CD14-positive monocyte (primary cell): ENCODE results near the gene NUDT1. TPM values are rescaled to one million over a fixed set of nuclear protein-coding genes. Genes with fewer than 3 reads are reported as not detected.

Experiments used
- DNase-seq, 3 donors: peaks; one replicate each; pipeline ENCODE4 v3.0.0-alpha.2; 2011 to 2022
- H2AFZ ChIP-seq: 2 replicates; pipeline ENCODE4 v1.6.0; 2012; ENCODE audit warnings: mild to moderate bottlenecking, low read depth, low read length, inconsistent platforms; ENCODE audit not compliant: insufficient read depth, poor library complexity, severe bottlenecking
- H3K27ac ChIP-seq, 2 donors: 1 replicate in 1 of 2; 2 replicates in 1 of 2; pipeline ENCODE4 v1.5.1; 2012 to 2013; ENCODE audit warnings: low read length in 2 of 2, control low read depth in 1 of 2, inconsistent platforms in 1 of 2, low read depth in 1 of 2, mild to moderate bottlenecking in 1 of 2
- H3K27me3 ChIP-seq, 2 donors: one replicate each; pipeline versions ENCODE4 v1.6.0 to v1.6.1; 2011 to 2013; ENCODE audit warnings: low read length in 2 of 2; ENCODE audit not compliant: control insufficient read depth in 2 of 2, insufficient read depth in 2 of 2
- H3K36me3 ChIP-seq, 2 donors: replicated peaks in 1 of 2; 1 replicate in 1 of 2; 2 replicates in 1 of 2; pipeline versions ENCODE4 v1.5.1 to v1.6.1; 2012 to 2013; ENCODE audit warnings: low read length in 2 of 2, control low read depth in 1 of 2, inconsistent platforms in 1 of 2, mild to moderate bottlenecking in 1 of 2; ENCODE audit not compliant: insufficient read depth in 2 of 2, control insufficient read depth in 1 of 2
- H3K4me1 ChIP-seq, 2 donors: 1 replicate in 1 of 2; 2 replicates in 1 of 2; pipeline versions ENCODE4 v1.5.1 to v1.6.1; 2012 to 2013; ENCODE audit warnings: low read length in 2 of 2, control low read depth in 1 of 2, inconsistent platforms in 1 of 2, mild to moderate bottlenecking in 1 of 2, moderate library complexity in 1 of 2; ENCODE audit not compliant: insufficient read depth in 2 of 2, control insufficient read depth in 1 of 2
- H3K4me2 ChIP-seq: replicated peaks from 2 replicates; pipeline ENCODE3; 2012; ENCODE audit warnings: low read length, moderate library complexity, mild to moderate bottlenecking; ENCODE audit not compliant: poor library complexity, severe bottlenecking; ENCODE audit errors: extremely low read depth
- H3K4me3 ChIP-seq, 3 experiments: fragments of 200-600 bp in 1 of 3; sonication (generic) in 1 of 3; replicated peaks in 1 of 3; 1 replicate in 2 of 3; 2 replicates in 1 of 3; pipeline ENCODE4 v1.5.1; 2011 to 2013; ENCODE audit warnings: low read length in 3 of 3, mild to moderate bottlenecking in 3 of 3, control low read depth in 2 of 3, low read depth in 2 of 3, inconsistent platforms in 1 of 3, moderate library complexity in 1 of 3
- H3K79me2 ChIP-seq: 2 replicates; pipeline ENCODE4 v1.6.0; 2012; ENCODE audit warnings: mild to moderate bottlenecking, control low read depth, inconsistent platforms, low read length, moderate library complexity; ENCODE audit not compliant: insufficient read depth
- H3K9ac ChIP-seq: 2 replicates; pipeline ENCODE4 v1.6.0; 2017; ENCODE audit warnings: low read length, mild to moderate bottlenecking; ENCODE audit not compliant: insufficient read depth, poor library complexity, severe bottlenecking
- H3K9me3 ChIP-seq, 2 donors: replicated peaks in 1 of 2; 1 replicate in 1 of 2; 2 replicates in 1 of 2; pipeline versions ENCODE4 v1.5.1 to v1.6.1; 2012 to 2013; ENCODE audit warnings: low read length in 2 of 2, control low read depth in 1 of 2; ENCODE audit not compliant: control insufficient read depth in 1 of 2, insufficient read depth in 1 of 2
- H4K20me1 ChIP-seq: 2 replicates; pipeline ENCODE4 v1.6.0; 2012; ENCODE audit warnings: mild to moderate bottlenecking, low read length, control low read depth, moderate library complexity; ENCODE audit not compliant: insufficient read depth
- H3K27ac Mint-ChIP-seq, 7 donors: one replicate each; pipeline ENCODE4 v1.8.0; 2020; ENCODE audit warnings: mild to moderate bottlenecking in 7 of 7, mixed read lengths in 7 of 7, moderate library complexity in 6 of 7, inconsistent platforms in 2 of 7
- H3K27me3 Mint-ChIP-seq, 3 donors: one replicate each; pipeline ENCODE4 v1.8.0; 2021 to 2022; ENCODE audit warnings: low read depth in 3 of 3, mild to moderate bottlenecking in 3 of 3, mixed read lengths in 3 of 3, moderate library complexity in 3 of 3, inconsistent platforms in 1 of 3
- H3K36me3 Mint-ChIP-seq, 2 donors: one replicate each; pipeline ENCODE4 v1.8.0; 2020; ENCODE audit warnings: mixed read lengths in 2 of 2, inconsistent platforms in 1 of 2, mild to moderate bottlenecking in 1 of 2
- H3K4me1 Mint-ChIP-seq: one replicate; pipeline ENCODE4 v1.8.0; 2020; ENCODE audit warnings: mild to moderate bottlenecking, mixed read lengths
- H3K4me3 Mint-ChIP-seq, 2 donors: one replicate each; pipeline ENCODE4 v1.8.0; 2020; ENCODE audit warnings: mild to moderate bottlenecking in 2 of 2, mixed read lengths in 2 of 2, moderate library complexity in 1 of 2
- H3K9me3 Mint-ChIP-seq, 7 donors: one replicate each; pipeline ENCODE4 v1.8.0; 2020 to 2022; ENCODE audit warnings: mixed read lengths in 7 of 7, mild to moderate bottlenecking in 6 of 7, moderate library complexity in 6 of 7, inconsistent platforms in 2 of 7
- CTCF ChIP-seq: fragments of 200-600 bp; IDR thresholded peaks from one replicate; pipeline ENCODE4 v1.8.0; 2022; ENCODE audit warnings: antibody characterized with exemption, mild to moderate bottlenecking
- WGBS: methylation state at CpG from one replicate; pipeline ENCODE4 v1.1.5; 2013; ENCODE audit warnings: missing lambda C conversion rate; ENCODE audit not compliant: insufficient coverage; 5-methylcytosine and 5-hydroxymethylcytosine counted together
- intact Hi-C, 2 donors: fragments of 100-400 bp; cut with micrococcal nuclease; formaldehyde crosslinking; loops; one replicate each; pipeline versions ENCODE4 v1.15.0 to v1.15.1; 2023
- polyA plus RNA-seq, 3 donors: library from polyadenylated mRNA; depleted of rRNA in 1 of 3; unstranded in 2 of 3; stranded (reverse) in 1 of 3; fragments of 300-500 nt in 2 of 3; fragments of >200 nt in 1 of 3; fragmentation: Illumina TruSeq in 2 of 3; gene quantifications; 1 replicate in 2 of 3; 2 replicates in 1 of 3; pipeline ENCODE4 v1.2.3, GENCODE V29; 2012 to 2021

Gene NUDT1
- polyA plus RNA-seq, 3 donors: 19.6 to 42.6 (median 40.8) TPM

DNA sequence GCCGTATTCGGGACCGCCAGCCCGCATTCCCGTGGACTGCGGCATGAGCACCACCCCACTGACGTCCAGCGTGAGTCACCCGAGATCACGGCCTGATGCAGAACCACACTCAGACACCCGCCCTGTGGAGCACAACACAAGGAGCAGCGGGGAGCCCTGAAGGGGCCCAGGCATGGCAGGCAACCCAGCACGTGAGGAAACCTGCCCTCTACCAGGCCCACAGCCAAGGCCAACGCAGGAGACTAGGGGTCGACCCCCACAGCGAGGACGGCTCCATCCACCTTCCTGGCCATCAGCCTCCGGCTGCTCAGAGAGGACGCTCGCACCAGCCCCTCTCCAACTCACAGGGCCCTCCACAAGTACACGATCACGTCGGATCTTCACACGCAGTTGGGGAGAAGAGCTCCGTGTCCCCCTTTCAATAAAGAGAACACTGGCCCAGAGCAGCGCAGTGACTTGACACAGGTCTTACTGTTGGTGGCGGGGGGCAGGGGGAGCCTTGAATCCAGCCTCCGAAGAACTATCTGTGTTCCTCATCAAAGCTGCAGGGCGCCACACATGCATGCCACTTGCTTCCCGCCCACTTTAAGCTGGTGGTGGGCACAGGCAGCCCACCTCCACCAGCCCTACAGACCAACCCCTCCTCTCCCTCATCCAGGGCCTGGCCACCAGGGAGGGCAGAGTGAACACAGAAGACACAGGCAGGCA is 31.3 kb upstream of the NUDT1 start:
- 95% methylated on average over 27 of the region's 30 CpGs for WGBS

DNA sequence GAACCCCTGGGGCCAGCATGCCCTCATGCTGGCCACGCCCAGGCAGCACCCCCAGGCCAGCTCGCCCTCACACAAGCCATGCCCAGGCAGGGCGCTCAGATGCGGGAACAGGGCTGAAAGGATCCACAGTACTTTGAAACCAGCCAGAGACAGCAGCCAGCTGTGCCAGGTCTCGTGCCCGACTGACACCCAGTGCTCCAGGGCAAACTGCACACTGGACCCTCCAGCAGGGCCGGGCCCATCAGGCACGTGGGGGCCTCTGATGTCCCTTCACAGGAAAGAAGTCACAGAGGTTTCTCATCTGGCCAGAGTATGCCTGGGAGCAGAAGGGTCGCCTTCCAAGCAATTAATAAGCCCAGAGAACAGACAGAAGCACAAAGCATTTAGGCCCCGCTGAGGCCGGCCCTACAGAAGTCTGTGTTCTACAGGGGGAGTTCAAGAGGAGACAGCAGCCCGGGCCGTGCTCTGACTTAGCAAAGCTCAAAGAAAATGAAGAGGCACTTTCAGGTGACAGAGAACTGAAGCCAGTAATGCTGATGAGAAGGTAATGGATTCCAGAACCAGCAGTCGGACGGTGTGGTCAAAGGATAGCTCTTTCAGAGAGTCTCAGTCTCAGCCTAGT is 30.7 kb upstream of the NUDT1 start:
- H3K9me3 ChIP-seq: no peaks in the 10 kb centered on the region
- peaks cover 0 to 2% (median 0%) of the 10 kb centered on the region in 3 donors for H3K27me3 Mint-ChIP-seq
- H3K9me3 Mint-ChIP-seq: peaks cover 0 to 7% (median 2%) of the 10 kb centered on the region in 7 donors
- no peaks in the 10 kb centered on the region for H3K4me1 ChIP-seq
- peak overlapping the region in 2 of 7 donors; percentile 4 to 51 for H3K27ac Mint-ChIP-seq
- no peaks in the 10 kb centered on the region for H3K79me2 ChIP-seq
- no peak for DNase-seq
- no peak for TF ChIP-seq CTCF
- no peaks in the 10 kb centered on the region for H3K4me1 Mint-ChIP-seq
- H2AFZ ChIP-seq: no peak overlapping the region
- intact Hi-C loops: no loop called here
- H3K27me3 ChIP-seq: no peaks in the 10 kb centered on the region
- H3K9ac ChIP-seq: no peak overlapping the region
- 95% methylated on average over 15 of the region's 15 CpGs for WGBS
- no peak overlapping the region for H3K27ac ChIP-seq
- H3K4me3 Mint-ChIP-seq: no peak overlapping the region
- H3K36me3 ChIP-seq: peaks cover 83 to 98% of the 10 kb centered on the region in 2 donors
- H3K4me2 ChIP-seq: no peak overlapping the region
- H3K36me3 Mint-ChIP-seq: peaks cover 86 to 96% of the 10 kb centered on the region in 2 donors
- peaks cover 3% of the 10 kb centered on the region for H4K20me1 ChIP-seq
- no peak overlapping the region for H3K4me3 ChIP-seq

More for the DNA sequence above, 31.3 kb upstream of the NUDT1 start:
- H3K4me2 ChIP-seq: no peak overlapping the region
- Mint-ChIP-seq H3K27me3 (no peaks in the 10 kb centered on the region), H3K4me1 (no peaks in the 10 kb centered on the region), H3K9me3 (peaks cover 0 to 7% (median 2%) of the 10 kb centered on the region in 7 donors), H3K4me3 (no peak overlapping the region), H3K36me3 (peaks cover 83 to 94% of the 10 kb centered on the region in 2 donors), H3K27ac (peak overlapping the region in 2 of 7 donors; percentile 28 to 51)
- intact Hi-C loops: no loop called here
- H3K27me3 ChIP-seq: no peaks in the 10 kb centered on the region
- H3K36me3 ChIP-seq: peaks cover 76 to 95% of the 10 kb centered on the region in 2 donors
- DNase-seq: no peak
- TF ChIP-seq CTCF: no peak
- no peak overlapping the region for H3K27ac ChIP-seq
- H3K9me3 ChIP-seq: no peaks in the 10 kb centered on the region
- no peak overlapping the region for H3K9ac ChIP-seq
- H4K20me1 ChIP-seq: peaks cover 3% of the 10 kb centered on the region
- H3K4me3 ChIP-seq: no peak overlapping the region
- H3K4me1 ChIP-seq: no peaks in the 10 kb centered on the region
- no peaks in the 10 kb centered on the region for H3K79me2 ChIP-seq
- no peak overlapping the region for H2AFZ ChIP-seq
